T-helper 1 cell treated with Interleukin-12 subunit alpha and Interleukin-12 subunit beta and Interleukin-4 antibody, amounts not matched to agents 30 ng/mL and 1 ng/mL, for 36 hours (primary cell): ENCODE results near the gene CHN2. TPM values are rescaled to one million over a fixed set of nuclear protein-coding genes. Genes with fewer than 3 reads are reported as not detected.

Source experiments
- intact Hi-C: fragments of 100-400 bp; cut with micrococcal nuclease; formaldehyde crosslinking; loops from one replicate; pipeline ENCODE4 v1.15.1; 2024
- total RNA-seq: library from RNA; stranded (reverse); gene quantifications from 2 replicates; pipeline ENCODE4 v1.2.3, GENCODE V29; 2022

Gene CHN2
- total RNA-seq, 1 donor from 2014 or later, result 0.74 TPM

- intact Hi-C loops, result no loop called here
Measured at GRCh38 chr7:29281782-29282541, 87.4 kb downstream of the CHN2 start.

- intact Hi-C loops, result no loop called here
Measured at GRCh38 chr7:29282819-29283414, 88.3 kb downstream of the CHN2 start.

- intact Hi-C loops, result loop anchor here (1.0 to 2.0 kb wide), 6 partner anchors 8 to 1106 kb away; no protein-coding TSS in a partner anchor
Measured at GRCh38 chr7:29284696-29285443, 90.3 kb downstream of the CHN2 start.

- intact Hi-C loops, result loop anchor here (1.0 to 2.0 kb wide), 6 partner anchors 8 to 1107 kb away; no protein-coding TSS in a partner anchor
Measured at GRCh38 chr7:29285444-29285793, 90.8 kb downstream of the CHN2 start.

- intact Hi-C loops, result loop anchor here (1.0 to 2.0 kb wide), 7 partner anchors 9 to 1107 kb away; no protein-coding TSS in a partner anchor
Measured at GRCh38 chr7:29285861-29286260, 91.3 kb downstream of the CHN2 start.

- intact Hi-C loops, result no loop called here
Measured at GRCh38 chr7:29287366-29287765, 92.8 kb downstream of the CHN2 start.

- intact Hi-C loops, result no loop called here
Measured at GRCh38 chr7:29288181-29289091, 93.9 kb downstream of the CHN2 start.

GRCh38 chr7:29289156-29290021 is 94.8 kb downstream of the CHN2 start:
- intact Hi-C loops, result no loop called here

GRCh38 chr7:29290829-29291228 is 96.3 kb downstream of the CHN2 start:
- intact Hi-C loops, result no loop called here

- intact Hi-C loops, result no loop called here
Measured at GRCh38 chr7:29291723-29292618, 97.4 kb downstream of the CHN2 start.

- intact Hi-C loops, result no loop called here
Measured at GRCh38 chr7:29292886-29293658, 98.5 kb downstream of the CHN2 start.

GRCh38 chr7:29296421-29296820 is 101.8 kb downstream of the CHN2 start:
- intact Hi-C loops, result no loop called here

GRCh38 chr7:29297194-29297890 is 102.8 kb downstream of the CHN2 start:
- intact Hi-C loops, result no loop called here

- intact Hi-C loops, result no loop called here
Measured at GRCh38 chr7:29299086-29299485, 104.5 kb downstream of the CHN2 start.

GRCh38 chr7:29300026-29300480 is 105.5 kb downstream of the CHN2 start:
- intact Hi-C loops, result no loop called here

GRCh38 chr7:29300649-29301048 is 106.1 kb downstream of the CHN2 start:
- intact Hi-C loops, result no loop called here

- intact Hi-C loops, result no loop called here
Measured at GRCh38 chr7:29302666-29303395, 108.3 kb downstream of the CHN2 start.
